Measurements from ENCODE around the gene PHOSPHO2. TPM values are rescaled to one million over a fixed set of nuclear protein-coding genes. Genes with fewer than 3 reads are reported as not detected.

PHOSPHO2 gene
- polyA plus RNA-seq, 1 donor (not counting 4 experiments of a cell fraction or from before 2014, with no cell fraction given): 2.9 TPM

DNA sequence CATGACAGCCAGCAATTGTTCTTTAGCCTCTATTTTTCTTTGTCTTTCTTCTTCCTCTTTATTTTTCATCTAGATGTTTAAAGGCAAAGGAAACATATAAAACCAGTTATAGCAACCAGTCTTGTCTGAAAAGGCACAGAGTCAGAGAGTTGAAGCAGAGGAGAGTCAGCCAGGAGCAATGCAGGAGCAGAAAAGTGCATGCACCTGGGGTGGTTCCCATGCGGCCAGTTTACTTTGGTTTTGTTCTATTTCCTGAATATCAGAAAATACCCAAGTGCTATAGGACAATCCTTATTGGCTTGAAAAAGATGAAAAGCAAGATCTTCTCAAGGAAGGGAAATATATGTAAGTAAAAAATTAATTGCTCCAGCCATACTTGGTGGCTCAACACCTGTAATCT lies 45.0 kb upstream of the PHOSPHO2 start:
- no peak overlapping the region for H3K4me3 ChIP-seq (ENCODE audit: control insufficient read depth in 2 of 3, extremely low read depth in 1 of 3, insufficient read depth in 2 of 3, low read depth in 1 of 3, low read length in 3 of 3)
- H3K79me2 ChIP-seq (ENCODE audit: control insufficient read depth, insufficient read depth, low read length): no peaks in the 10 kb centered on the region
- H3K9me1 ChIP-seq (ENCODE audit: control insufficient read depth, extremely low read depth, insufficient read depth, low read length): no peaks in the 10 kb centered on the region
- H3K27me3 ChIP-seq (ENCODE audit: control insufficient read depth, extremely low read depth, insufficient read depth, low read length): no peaks in the 10 kb centered on the region
- H3K4me1 ChIP-seq (ENCODE audit: control insufficient read depth, extremely low read depth, insufficient read depth, low read length): no peaks in the 10 kb centered on the region
- H3K9ac ChIP-seq (ENCODE audit: control insufficient read depth, extremely low read depth, insufficient read depth, low read length): no peak overlapping the region
- no peak overlapping the region for H3K27ac ChIP-seq (ENCODE audit: control insufficient read depth, insufficient read depth, low read length)
- H3K9me3 ChIP-seq (ENCODE audit: control insufficient read depth, low read depth, low read length): no peaks in the 10 kb centered on the region
- H4K20me1 ChIP-seq (ENCODE audit: control insufficient read depth, extremely low read depth, insufficient read depth, low read length): no peaks in the 10 kb centered on the region
- no peak overlapping the region for H3K4me2 ChIP-seq (ENCODE audit: control insufficient read depth, extremely low read depth, insufficient read depth, low read depth, low read length)
- TF ChIP-seq EZH2 (IDR thresholded peaks at IDR 0.05; ENCODE audit: low read length): no peak
- TF ChIP-seq, protein P1, sequence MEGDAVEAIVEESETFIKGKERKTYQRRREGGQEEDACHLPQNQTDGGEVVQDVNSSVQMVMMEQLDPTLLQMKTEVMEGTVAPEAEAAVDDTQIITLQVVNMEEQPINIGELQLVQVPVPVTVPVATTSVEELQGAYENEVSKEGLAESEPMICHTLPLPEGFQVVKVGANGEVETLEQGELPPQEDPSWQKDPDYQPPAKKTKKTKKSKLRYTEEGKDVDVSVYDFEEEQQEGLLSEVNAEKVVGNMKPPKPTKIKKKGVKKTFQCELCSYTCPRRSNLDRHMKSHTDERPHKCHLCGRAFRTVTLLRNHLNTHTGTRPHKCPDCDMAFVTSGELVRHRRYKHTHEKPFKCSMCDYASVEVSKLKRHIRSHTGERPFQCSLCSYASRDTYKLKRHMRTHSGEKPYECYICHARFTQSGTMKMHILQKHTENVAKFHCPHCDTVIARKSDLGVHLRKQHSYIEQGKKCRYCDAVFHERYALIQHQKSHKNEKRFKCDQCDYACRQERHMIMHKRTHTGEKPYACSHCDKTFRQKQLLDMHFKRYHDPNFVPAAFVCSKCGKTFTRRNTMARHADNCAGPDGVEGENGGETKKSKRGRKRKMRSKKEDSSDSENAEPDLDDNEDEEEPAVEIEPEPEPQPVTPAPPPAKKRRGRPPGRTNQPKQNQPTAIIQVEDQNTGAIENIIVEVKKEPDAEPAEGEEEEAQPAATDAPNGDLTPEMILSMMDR (optimal IDR thresholded peaks at IDR 0.05 in 1 of 3, IDR thresholded peaks at IDR 0.05 in 1 of 3, conservative IDR thresholded peaks at IDR 0.05 in 1 of 3; ENCODE audit: extremely low read depth in 1 of 3, insufficient read depth in 2 of 3, low read length in 3 of 3): no peak
- H3K36me3 ChIP-seq (ENCODE audit: control insufficient read depth in 2 of 2, extremely low read depth in 1 of 2, insufficient read depth in 2 of 2, low read length in 2 of 2): no peaks in the 10 kb centered on the region
- FAIRE-seq: no peak
- dilution Hi-C loops (cut with MboI; ENCODE audit: extremely low pct_ligation_motif_present, low sequenced_read_pairs): no loop called here
- no peak overlapping the region for H2AFZ ChIP-seq (ENCODE audit: control insufficient read depth, low read length)
- DNase-seq (ENCODE audit: low read depth, low spot score): no peak

DNA sequence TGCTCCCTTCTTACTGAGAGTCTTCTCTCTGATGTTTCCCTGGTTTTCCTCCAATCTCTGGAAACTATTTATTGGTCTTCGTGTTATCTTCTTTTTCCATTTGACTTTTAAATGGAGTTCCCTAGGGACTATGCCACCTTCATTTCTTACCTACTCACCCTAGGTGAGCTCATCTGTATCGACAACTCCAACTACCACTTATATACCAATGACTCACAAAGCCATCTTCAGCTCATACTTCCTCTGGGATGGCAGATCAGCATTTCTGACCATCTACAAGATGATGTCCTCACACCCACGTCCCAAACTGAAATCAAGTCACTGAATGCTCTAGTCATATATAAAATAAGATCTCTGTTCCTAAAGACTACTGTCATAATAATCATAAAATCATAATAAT lies 40.6 kb upstream of the PHOSPHO2 start:
- dilution Hi-C loops (cut with MboI; ENCODE audit: extremely low pct_ligation_motif_present, low sequenced_read_pairs): no loop called here
- Histone ChIP-seq H3K36me3 (ENCODE audit: control insufficient read depth in 2 of 2, extremely low read depth in 1 of 2, insufficient read depth in 2 of 2, low read length in 2 of 2) (no peaks in the 10 kb centered on the region), H3K4me3 (ENCODE audit: control insufficient read depth in 2 of 3, extremely low read depth in 1 of 3, insufficient read depth in 2 of 3, low read depth in 1 of 3, low read length in 3 of 3) (no peak overlapping the region), H3K79me2 (ENCODE audit: control insufficient read depth, insufficient read depth, low read length) (no peaks in the 10 kb centered on the region), H3K27ac (ENCODE audit: control insufficient read depth, insufficient read depth, low read length) (no peak overlapping the region), H3K4me1 (ENCODE audit: control insufficient read depth, extremely low read depth, insufficient read depth, low read length) (no peaks in the 10 kb centered on the region), H2AFZ (ENCODE audit: control insufficient read depth, low read length) (no peak overlapping the region), H4K20me1 (ENCODE audit: control insufficient read depth, extremely low read depth, insufficient read depth, low read length) (no peaks in the 10 kb centered on the region), H3K9me3 (ENCODE audit: control insufficient read depth, low read depth, low read length) (no peaks in the 10 kb centered on the region), H3K27me3 (ENCODE audit: control insufficient read depth, extremely low read depth, insufficient read depth, low read length) (no peaks in the 10 kb centered on the region), H3K4me2 (ENCODE audit: control insufficient read depth, extremely low read depth, insufficient read depth, low read depth, low read length) (no peak overlapping the region), H3K9me1 (ENCODE audit: control insufficient read depth, extremely low read depth, insufficient read depth, low read length) (no peaks in the 10 kb centered on the region), H3K9ac (ENCODE audit: control insufficient read depth, extremely low read depth, insufficient read depth, low read length) (no peak overlapping the region)
- FAIRE-seq (no peak), DNase-seq (ENCODE audit: low read depth, low spot score) (no peak)
- no peak for TF ChIP-seq EZH2 (IDR thresholded peaks at IDR 0.05; ENCODE audit: low read length)
- TF ChIP-seq, protein P1 (optimal IDR thresholded peaks at IDR 0.05 in 1 of 3, IDR thresholded peaks at IDR 0.05 in 1 of 3, conservative IDR thresholded peaks at IDR 0.05 in 1 of 3; ENCODE audit: extremely low read depth in 1 of 3, insufficient read depth in 2 of 3, low read length in 3 of 3): no peak
